GM18502 (cell line): ENCODE data around the gene IMPA2.
"Not testable (repeated sequence)": the region's sequence is repeated elsewhere in the genome, so short reads cannot be mapped to it uniquely, and the experiment has no call there.

Experiments
- ATAC-seq: cut with Tn5 transposase; IDR thresholded peaks from one replicate; pipeline ENCODE4 v1.9.1; 2021; ENCODE audit warnings: mild to moderate bottlenecking; ENCODE audit not compliant: unreplicated experiment, poor library complexity

The IMPA2 gene

GRCh38 chr18:12064086-12064763, 82.9 kb downstream of the IMPA2 start:
- ATAC-seq, result no peak

DNA sequence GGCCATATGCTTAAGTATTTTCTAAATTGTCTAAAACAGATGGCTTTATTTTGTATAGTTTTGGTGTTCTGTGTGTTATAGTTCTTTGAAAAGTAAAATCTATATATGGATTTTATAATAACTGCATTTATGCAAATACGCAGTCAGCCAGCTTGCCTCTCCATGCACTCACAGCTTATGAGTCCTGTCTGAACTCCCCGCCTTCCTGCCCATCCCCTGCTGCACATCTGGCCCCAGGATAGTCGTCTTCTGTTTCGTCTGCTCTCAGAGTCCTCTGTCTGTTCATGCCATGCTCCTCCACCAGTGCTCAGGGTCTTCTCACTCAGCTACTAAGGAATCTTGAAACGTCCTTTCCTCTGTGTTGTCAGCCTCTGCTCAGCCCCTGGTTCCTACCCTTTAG, 84.1 kb downstream of the IMPA2 start:
- ATAC-seq, result no peak

GRCh38 chr18:12066910-12067511, 85.7 kb downstream of the IMPA2 start:
- no peak for ATAC-seq

DNA sequence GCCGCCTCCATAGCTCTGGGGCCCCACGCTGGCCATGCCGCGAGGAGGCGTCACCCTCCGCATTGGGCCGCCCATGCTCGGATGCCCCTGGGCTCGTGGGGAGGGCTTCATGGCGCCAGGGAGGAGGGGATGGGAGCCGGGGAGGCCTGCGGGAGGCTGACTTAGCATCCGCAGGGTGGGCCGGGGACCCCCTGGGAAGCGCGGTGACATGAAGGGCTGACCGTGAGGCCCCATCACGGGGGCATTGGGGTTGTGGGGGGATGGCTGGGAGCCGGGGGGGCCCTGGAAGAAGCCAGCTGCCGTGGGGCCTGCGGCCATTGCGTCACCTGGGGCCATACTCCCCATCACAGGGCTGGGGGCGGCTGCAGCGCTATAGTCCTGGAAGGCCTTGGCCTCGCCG, 86.4 kb downstream of the IMPA2 start:
- ATAC-seq, result no peak

DNA sequence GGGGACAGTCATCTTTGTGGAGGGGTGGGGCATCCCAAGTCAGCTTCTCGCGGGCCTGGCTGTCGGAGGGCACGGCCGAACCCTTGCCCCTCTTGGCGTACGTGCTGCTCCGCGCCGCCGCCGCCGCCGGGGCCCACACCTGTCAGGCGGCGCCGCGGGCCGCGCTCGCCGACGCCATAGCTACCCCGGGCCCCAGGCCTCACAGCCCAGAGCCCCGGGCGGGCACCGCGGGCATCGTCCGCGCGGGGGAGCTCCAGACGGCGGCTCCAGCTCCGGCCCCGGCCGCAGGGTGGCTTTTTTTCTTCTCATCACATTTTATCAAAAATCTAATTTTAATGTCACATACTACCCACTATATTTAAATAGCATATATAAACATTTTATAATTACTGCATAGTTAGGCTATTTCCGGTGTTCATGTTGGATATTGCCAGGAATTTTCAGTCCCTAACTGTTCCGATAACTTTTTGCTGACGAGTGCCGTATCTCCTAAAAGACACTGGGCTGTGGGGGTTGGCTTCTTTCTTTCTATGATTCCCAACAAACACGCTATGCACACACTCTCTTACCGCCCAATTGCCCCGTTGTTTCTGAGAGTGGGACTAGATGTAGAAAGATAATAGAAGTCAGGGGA, 87.1 kb downstream of the IMPA2 start:
- ATAC-seq, result not testable (repeated sequence)

DNA sequence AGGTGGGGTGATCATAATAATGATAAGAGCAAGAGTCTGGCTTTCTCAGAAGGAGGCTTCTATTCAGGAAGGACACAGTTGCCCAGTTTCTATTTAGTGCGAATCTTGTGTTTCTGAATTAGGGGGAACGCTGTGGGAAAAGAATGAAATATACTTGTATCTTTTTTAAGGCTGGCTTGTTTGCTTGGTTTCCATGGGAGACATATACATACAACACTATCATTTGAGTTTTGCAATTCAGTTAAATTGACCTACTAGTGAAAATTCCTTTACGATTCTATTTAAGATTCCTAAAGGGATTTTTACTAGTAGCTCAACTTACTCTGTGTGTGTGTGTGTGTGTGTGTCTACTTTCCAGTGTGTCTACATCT, 87.6 kb downstream of the IMPA2 start:
- no peak for ATAC-seq

DNA sequence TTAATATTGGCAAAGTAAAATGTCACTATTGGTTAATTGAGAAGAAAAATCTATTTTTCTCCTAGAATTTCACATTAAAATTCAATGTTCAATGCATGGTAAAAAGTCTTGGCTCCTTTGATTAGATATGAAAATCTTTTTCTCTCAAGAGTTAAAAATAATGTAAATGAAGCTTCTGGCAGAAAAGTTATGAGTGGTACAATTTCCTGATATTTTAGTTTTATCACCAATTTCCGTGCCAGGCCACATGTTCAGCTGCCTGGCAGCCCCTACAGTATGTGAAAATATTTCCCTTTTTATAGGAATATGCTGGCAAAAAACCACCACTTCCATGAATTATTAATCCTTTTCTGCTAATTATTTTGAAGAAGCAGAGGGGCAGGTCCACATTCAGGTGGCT, 89.8 kb downstream of the IMPA2 start:
- ATAC-seq, result not testable (repeated sequence)

DNA sequence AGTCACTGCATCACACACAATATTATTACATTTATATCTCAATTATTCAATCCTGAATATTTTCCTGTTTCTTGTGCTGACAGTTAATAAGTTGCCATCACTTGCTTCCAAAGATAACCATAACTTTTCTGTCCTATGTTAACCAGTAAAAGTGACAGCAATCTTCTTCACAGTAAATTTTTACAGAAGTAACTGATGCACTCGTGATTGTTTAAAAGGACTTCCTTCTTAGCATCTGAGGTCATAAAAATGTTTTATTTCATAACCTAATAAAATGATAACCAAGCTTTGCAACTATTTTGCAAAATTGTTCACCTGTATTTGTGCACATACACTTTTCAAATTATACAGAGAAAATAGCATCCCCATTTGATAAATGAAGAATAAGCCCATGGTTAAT, 91.7 kb downstream of the IMPA2 start:
- ATAC-seq, result no peak

DNA sequence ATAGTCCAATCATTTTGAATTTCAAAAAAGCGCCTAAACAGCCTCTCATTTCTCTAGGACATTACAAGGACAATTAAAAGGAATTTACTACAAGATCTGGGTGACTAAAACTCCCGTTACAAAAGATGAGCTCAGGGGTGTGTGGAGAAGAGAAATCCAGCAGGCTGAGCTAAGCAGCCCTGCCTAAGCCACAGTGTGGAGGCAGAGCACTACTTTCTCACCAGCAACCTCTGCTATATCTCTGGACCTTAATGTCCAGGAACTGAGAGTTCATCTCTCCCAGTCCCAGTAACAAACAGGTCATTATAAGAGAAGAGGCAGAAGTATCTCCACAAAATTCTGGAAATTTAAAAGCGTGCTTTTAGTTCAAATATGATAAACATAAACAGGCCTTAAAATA, 93.4 kb downstream of the IMPA2 start:
- ATAC-seq, result no peak

- no peak for ATAC-seq
These were observed 95.3 kb downstream of the IMPA2 start for GRCh38 chr18:12076424-12077140.

DNA sequence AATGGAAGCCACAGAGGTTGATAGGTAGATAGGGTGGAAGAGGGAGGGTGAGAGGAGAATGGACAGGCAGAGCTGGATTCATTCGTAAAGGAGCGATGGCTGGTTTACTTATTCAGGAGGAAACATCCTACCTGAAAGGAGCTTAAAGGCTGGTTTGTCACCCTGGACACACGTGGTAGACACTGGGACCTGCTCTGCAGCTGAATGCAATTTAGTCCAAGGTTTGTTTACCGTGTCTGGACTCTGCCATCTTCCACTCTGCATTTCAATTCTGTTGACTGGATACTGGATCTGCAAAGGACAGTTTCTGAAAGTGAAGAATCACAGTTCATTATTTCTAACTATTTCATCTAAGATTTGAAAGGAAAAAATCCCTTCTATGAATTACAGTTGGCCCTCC, 96.7 kb downstream of the IMPA2 start:
- ATAC-seq, result not testable (repeated sequence)

DNA sequence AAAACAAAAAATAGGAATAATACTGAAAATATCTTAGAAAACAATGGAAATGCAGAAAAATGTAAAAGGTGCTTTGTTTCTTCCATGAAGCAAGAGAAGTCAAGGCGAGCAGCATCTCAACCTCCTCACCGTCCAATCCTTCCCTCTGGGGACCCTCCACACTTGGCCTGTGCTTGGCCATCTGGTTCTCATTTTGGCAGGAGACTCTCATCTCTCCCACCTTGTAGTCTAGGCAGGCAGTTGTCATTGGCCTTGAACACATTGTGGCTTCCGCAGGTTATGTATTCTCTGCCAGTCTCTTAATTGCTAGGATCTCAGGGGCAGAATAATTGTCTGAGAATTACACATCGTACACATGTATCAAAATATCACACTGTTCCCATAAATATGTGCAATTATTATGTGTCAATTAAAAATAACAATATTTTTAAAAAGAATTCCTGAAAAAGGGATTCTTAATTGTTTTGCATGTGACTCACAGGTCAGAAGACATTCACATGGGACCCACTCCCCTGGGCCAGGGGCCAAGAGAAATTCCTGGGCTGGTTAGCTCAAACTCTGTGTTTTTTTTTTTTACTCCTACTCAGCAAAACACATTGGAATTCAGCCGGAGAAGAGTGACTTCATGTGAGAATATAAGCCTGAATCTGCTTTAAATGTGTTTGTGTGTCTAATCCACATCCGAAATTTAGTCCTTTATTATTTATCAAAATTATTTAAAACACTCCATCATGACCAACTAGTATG, 98.4 kb downstream of the IMPA2 start:
- ATAC-seq, result no peak
